Stimulated activated naive CD8-positive, alpha-beta T cell treated with anti-CD3 and anti-CD28 coated beads, Interleukin-15, amount 100 ng/mL, for 72 hours (primary cell): Measurements from ENCODE around the gene MANBA.
A peak's percentile ranks its signal among the peaks of the same experiment; 100 is the strongest.
"Not testable (repeated sequence)": the region's sequence is repeated elsewhere in the genome, so short reads cannot be mapped to it uniquely, and the experiment has no call there.

Source experiments
- ATAC-seq: fragments of 150-1000 bp; cut with Tn5 transposase; 2 replicates; pipeline ENCODE4 v1.10.0; 2021; ENCODE audit warnings: mild to moderate bottlenecking, moderate library complexity
- DNase-seq, 2 donors: peaks; one replicate each; pipeline ENCODE4 v3.0.0; 2021 to 2022
- H3K27ac Mint-ChIP-seq, 2 donors: one replicate each; pipeline ENCODE4 v1.8.0; 2022; ENCODE audit warnings: mild to moderate bottlenecking in 2 of 2, mixed read lengths in 2 of 2, moderate library complexity in 2 of 2
- H3K27me3 Mint-ChIP-seq: one replicate; pipeline ENCODE4 v1.8.0; 2022; ENCODE audit warnings: mixed read lengths
- H3K4me1 Mint-ChIP-seq: one replicate; pipeline ENCODE4 v1.8.0; 2022; ENCODE audit warnings: mild to moderate bottlenecking, mixed read lengths
- H3K4me3 Mint-ChIP-seq, 2 donors: one replicate each; pipeline ENCODE4 v1.8.0; 2022; ENCODE audit warnings: mild to moderate bottlenecking in 2 of 2, mixed read lengths in 2 of 2, moderate library complexity in 1 of 2
- H3K9me3 Mint-ChIP-seq, 2 donors: one replicate each; pipeline ENCODE4 v1.8.0; 2022; ENCODE audit warnings: mixed read lengths in 2 of 2

Gene MANBA

GRCh38 chr4:102632241-102633065 is 128.3 kb downstream of the MANBA start:
- no peak overlapping the region for H3K27ac Mint-ChIP-seq
- no peaks in the 10 kb centered on the region for H3K27me3 Mint-ChIP-seq
- ATAC-seq (no peak), DNase-seq (no peak)
- no peak overlapping the region for H3K4me3 Mint-ChIP-seq
- no peaks in the 10 kb centered on the region for H3K9me3 Mint-ChIP-seq
- peaks cover 54% of the 10 kb centered on the region for H3K4me1 Mint-ChIP-seq

DNA sequence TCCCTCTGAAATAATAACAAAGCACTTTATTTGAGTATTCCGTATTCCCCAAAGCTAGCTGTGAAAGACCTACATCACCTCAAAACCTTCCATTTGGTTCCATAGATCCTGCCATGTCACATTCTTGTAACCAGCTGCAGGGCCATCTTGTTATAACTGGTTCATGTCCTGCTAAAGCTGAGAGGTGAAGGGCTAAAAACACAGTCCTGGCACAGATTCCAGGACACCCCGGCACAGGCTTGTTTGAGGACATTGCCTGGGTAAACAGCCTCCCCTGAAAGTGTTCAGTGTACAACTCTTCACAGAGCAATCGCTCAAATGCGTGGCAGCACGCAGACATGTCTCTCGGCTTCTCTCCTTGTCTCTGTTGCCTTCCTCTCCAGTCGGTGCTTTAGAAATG is 129.2 kb downstream of the MANBA start:
- H3K4me1 Mint-ChIP-seq = peaks cover 62% of the 10 kb centered on the region
- no peaks in the 10 kb centered on the region for H3K27me3 Mint-ChIP-seq
- H3K9me3 Mint-ChIP-seq = no peaks in the 10 kb centered on the region
- DNase-seq (no peak), ATAC-seq (no peak)
- no peak overlapping the region for H3K4me3 Mint-ChIP-seq
- H3K27ac Mint-ChIP-seq = no peak overlapping the region

DNA sequence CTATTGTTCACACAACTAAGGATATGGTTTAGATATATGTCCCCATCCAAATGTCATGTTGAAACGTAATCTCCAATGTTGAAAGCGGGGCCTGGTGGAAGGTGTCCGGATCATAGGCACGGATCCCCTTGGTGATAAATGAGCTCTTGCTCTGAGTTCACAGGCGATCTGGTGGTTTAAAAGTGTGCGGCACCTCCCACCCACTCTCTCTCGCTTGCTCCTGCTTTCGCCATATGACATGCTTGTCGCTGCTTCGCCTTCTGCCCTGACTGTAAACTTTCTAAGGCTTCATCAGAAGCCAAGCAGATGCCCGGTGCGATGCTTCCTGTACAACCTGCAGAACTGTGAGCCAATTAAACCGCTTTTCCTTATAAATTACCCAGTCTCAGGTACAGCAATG is 131.1 kb downstream of the MANBA start:
- H3K4me3 Mint-ChIP-seq = peak overlapping the region in 1 of 2 donors; percentile 36
- ATAC-seq = no peak
- no peak overlapping the region for H3K27ac Mint-ChIP-seq
- H3K4me1 Mint-ChIP-seq = peaks cover 71% of the 10 kb centered on the region
- no peak for DNase-seq
- H3K9me3 Mint-ChIP-seq = no peaks in the 10 kb centered on the region
- no peaks in the 10 kb centered on the region for H3K27me3 Mint-ChIP-seq

DNA sequence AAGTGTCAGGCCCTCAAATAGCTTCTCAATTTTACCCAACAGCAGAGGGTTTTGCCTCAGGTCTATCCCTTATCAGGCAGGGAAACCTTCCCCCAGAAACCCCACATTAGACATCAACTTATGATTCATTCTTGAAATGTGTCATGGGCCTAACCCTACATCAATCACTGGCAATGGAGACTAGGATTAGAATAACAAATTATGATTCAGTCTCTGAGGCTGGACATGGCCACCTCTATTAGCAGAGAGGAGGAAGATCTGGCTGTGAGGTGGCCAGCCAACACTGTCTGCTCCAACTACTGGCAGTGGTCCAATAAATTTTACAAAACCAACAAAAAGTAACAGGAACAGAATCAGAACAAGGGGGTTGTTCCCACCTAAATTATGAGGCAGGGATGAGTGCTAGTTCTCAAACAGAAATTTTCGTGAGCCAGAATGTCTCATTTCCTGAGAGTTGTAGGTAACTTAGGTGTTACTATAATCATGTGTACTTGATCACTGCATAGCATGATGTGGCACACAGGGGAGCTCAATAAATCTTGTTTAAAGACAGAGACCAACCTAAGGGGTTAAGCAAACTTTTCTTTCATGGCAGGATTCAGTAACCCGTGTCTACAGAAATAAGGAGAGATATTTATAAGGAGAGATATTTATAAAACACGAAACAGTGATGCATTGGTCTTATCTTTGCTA is 132.8 kb downstream of the MANBA start:
- H3K4me3 Mint-ChIP-seq = peak overlapping the region; percentile 59 to 72
- peak; percentile 90 for ATAC-seq
- DNase-seq = peak; percentile 47 to 51
- H3K4me1 Mint-ChIP-seq = peaks cover 79% of the 10 kb centered on the region
- no peaks in the 10 kb centered on the region for H3K9me3 Mint-ChIP-seq
- peak overlapping the region; percentile 37 to 68 for H3K27ac Mint-ChIP-seq
- H3K27me3 Mint-ChIP-seq = no peaks in the 10 kb centered on the region

GRCh38 chr4:102625232-102625930 is 135.4 kb downstream of the MANBA start:
- Mint-ChIP-seq H3K4me3 (peak overlapping the region; percentile 90 to 92), H3K4me1 (peaks cover 67% of the 10 kb centered on the region), H3K9me3 (no peaks in the 10 kb centered on the region), H3K27me3 (no peaks in the 10 kb centered on the region), H3K27ac (peak overlapping the region; percentile 96 to 97)
- ATAC-seq = peak; percentile 91
- DNase-seq = peak; percentile 62 to 84

DNA sequence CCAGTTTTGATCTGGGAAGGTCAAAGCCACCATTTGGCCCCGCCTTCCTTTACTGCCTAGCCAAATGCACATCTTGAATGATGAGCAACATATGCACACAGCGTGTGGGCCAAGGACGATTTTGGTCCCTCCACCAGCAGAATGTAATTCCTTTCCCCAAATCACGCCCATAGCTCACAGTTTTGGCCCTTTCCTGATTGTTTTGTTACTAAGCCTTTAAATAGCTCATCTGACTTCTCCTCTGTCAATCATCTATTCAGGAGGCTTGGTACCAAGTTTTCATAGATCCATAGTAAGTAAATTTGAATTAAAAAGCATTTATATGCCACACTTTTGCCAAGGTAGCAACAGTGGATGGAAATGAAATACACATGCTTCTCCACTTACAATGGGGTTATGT is 136.3 kb downstream of the MANBA start:
- ATAC-seq (no peak), DNase-seq (no peak)
- H3K9me3 Mint-ChIP-seq = no peaks in the 10 kb centered on the region
- H3K4me3 Mint-ChIP-seq = no peak overlapping the region
- peaks cover 64% of the 10 kb centered on the region for H3K4me1 Mint-ChIP-seq
- no peaks in the 10 kb centered on the region for H3K27me3 Mint-ChIP-seq
- H3K27ac Mint-ChIP-seq = no peak overlapping the region

DNA sequence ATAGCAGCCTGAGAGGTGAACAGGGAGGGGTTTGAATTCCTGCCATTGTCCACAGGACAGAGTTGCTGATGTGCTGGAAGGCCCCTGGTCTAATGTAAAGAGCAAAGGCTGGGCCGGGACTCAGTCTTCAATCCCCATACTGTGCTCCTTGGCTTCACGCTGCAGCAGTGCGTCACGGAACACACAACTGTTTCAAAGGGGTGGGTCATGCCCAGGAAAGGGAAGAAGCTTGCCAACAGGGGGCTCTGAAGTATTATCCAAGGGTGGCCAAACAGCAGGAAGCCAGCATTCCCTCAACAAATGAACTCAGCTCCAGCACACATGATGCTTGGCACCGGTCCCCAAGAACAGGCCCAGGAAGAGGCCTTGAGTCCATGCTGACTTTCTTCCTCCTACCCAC is 137.1 kb downstream of the MANBA start:
- DNase-seq = no peak
- peaks cover 64% of the 10 kb centered on the region for H3K4me1 Mint-ChIP-seq
- no peak overlapping the region for H3K4me3 Mint-ChIP-seq

GRCh38 chr4:102620697-102621497 is 139.9 kb downstream of the MANBA start:
- peaks cover 0 to 10% of the 10 kb centered on the region in 2 donors for H3K9me3 Mint-ChIP-seq
- H3K27ac Mint-ChIP-seq = peak overlapping the region in 1 of 2 donors; percentile 49
- no peaks in the 10 kb centered on the region for H3K27me3 Mint-ChIP-seq
- peaks cover 55% of the 10 kb centered on the region for H3K4me1 Mint-ChIP-seq
- DNase-seq = no peak
- peak; percentile 58 for ATAC-seq
- H3K4me3 Mint-ChIP-seq = no peak overlapping the region

More for the DNA sequence above, 137.1 kb downstream of the MANBA start:
- Mint-ChIP-seq H3K9me3 (peaks cover 0 to 7% of the 10 kb centered on the region in 2 donors), H3K27ac (no peak overlapping the region), H3K27me3 (no peaks in the 10 kb centered on the region)
- no peak for ATAC-seq

DNA sequence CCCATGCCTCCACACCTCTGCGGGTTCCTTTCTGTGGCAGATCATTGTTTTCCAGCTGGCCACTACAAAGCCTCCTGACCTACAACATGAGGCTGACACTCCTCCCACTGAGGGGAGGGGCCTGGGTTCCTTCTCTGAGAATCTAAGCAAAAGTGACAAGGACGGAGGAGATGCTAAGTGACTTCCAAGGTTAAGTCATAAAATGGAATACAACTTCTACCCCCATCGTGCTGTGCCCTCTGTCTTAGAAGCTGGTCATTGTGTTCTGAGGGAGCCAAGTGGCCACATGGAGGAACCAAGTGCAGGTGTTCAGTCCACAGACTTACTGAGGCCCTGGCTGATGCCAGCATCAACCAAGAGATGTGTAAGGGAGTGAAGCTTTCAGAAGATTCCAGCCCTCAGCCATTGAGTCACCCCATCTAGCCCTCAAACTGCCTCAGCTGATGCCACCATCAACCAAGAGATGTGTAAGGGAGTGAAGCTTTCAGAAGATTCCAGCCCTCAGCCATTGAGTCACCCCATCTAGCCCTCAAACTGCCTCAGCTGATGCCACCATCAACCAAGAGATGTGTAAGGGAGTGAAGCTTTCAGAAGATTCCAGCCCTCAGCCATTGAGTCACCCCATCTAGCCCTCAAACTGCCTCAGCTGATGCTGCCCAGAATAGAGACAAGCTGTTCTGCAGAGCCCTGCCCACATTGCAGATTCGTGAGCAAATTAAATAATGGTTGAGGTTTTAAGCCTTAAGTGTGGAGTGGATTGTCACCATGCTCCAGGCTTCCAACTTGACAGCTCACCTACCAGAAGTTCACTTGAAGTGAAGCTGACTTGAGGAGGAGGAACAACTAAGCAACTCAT is 140.8 kb downstream of the MANBA start:
- H3K4me3 Mint-ChIP-seq = peak overlapping the region in 1 of 2 donors; percentile 58
- DNase-seq = peak in 1 of 2 donors; percentile 46

GRCh38 chr4:102619021-102619420 is 141.7 kb downstream of the MANBA start:
- not testable (repeated sequence) for ATAC-seq, DNase-seq, H3K9me3 Mint-ChIP-seq, H3K4me3 Mint-ChIP-seq, H3K27me3 Mint-ChIP-seq
- H3K4me1 Mint-ChIP-seq = peaks cover 55% of the 10 kb centered on the region
- H3K27ac Mint-ChIP-seq = peak overlapping the region; percentile 13 to 89

More for the DNA sequence above, 140.8 kb downstream of the MANBA start:
- Mint-ChIP-seq H3K27ac (peak overlapping the region; percentile 85 to 89), H3K4me1 (peaks cover 55% of the 10 kb centered on the region)
- ATAC-seq = peak; percentile 85
- H3K27me3 Mint-ChIP-seq, H3K9me3 Mint-ChIP-seq: not testable (repeated sequence)

DNA sequence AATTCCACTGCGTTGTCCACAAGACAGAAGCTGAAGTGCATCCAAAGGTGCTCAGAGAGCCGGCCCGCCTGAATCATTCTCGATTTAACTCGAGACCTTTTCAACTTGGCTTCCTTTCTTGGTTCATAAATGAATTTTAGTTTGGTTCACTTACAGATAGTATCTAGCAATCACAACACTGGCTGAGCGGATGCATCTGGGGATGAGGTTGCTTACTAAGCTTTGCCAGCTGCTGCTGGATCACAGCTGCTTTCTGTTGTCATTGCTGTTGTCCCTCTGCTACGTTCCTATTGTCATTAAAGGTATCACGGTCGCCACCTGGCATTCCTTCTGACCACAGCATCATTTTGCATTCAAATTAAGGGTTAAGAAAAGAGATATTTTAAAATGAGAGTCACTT is 144.1 kb downstream of the MANBA start:
- H3K27ac Mint-ChIP-seq = no peak overlapping the region
- DNase-seq (no peak), ATAC-seq (no peak)
- H3K27me3 Mint-ChIP-seq = no peaks in the 10 kb centered on the region
- peaks cover 0 to 10% of the 10 kb centered on the region in 2 donors for H3K9me3 Mint-ChIP-seq
- peaks cover 75% of the 10 kb centered on the region for H3K4me1 Mint-ChIP-seq
- H3K4me3 Mint-ChIP-seq = no peak overlapping the region

DNA sequence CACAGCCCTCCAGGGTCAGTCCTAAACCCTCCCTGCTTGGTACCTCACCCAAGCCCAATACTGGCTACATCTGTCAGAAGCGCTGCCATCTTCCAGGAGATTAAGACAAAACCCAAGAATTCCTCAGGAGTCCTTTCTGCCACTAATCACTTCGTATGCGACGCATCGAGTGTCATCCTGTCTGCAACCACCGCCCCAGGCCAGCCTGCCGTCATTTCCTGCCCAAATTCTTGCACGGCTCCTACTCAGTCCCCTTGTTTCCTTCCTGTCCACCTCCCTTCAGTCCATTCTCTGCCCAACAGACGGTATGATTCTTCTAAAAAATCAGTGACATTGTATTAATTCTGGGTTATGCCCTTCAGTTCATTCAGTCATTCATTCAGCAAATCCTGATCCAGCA is 146.0 kb downstream of the MANBA start:
- Mint-ChIP-seq H3K4me1 (peaks cover 84% of the 10 kb centered on the region), H3K27ac (peak overlapping the region; percentile 91 to 96), H3K9me3 (peaks cover 0 to 10% of the 10 kb centered on the region in 2 donors), H3K27me3 (no peaks in the 10 kb centered on the region), H3K4me3 (peak overlapping the region; percentile 69 to 78)
- DNase-seq (no peak), ATAC-seq (peak; percentile 37)

DNA sequence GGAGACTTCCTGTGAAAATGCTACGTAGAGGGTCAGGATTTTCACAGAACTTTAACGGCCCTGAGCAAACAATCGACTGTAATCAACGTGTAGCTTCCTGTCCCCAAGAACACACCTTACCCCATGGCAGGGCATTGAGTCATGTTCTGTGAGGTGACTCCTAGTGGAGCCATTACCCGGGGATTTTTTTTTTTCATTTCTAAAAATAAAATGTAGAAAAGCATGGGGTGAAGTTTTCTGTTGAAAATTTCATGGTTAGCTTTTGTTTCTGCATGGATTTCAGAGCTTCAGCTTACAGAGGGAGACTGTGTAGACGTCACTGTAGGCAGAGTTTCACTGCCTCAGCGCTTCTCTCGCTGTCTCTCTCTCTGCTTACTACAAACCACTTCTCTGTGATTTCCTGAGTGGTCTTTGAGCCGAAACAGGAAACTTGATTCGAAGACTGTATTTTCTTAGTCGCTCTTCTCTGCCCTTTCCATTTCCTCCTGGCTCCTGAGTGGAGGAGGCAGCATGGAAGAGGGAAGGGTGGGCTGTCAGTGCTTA is 147.9 kb downstream of the MANBA start:
- peak overlapping the region; percentile 60 to 78 for H3K4me3 Mint-ChIP-seq
- H3K9me3 Mint-ChIP-seq = no peaks in the 10 kb centered on the region
- ATAC-seq (peak; percentile 93), DNase-seq (peak in 1 of 2 donors; percentile 60)
- peaks cover 86% of the 10 kb centered on the region for H3K4me1 Mint-ChIP-seq
- peak overlapping the region; percentile 96 to 97 for H3K27ac Mint-ChIP-seq
- H3K27me3 Mint-ChIP-seq = no peaks in the 10 kb centered on the region

GRCh38 chr4:102612210-102612609 is 148.6 kb downstream of the MANBA start:
- no peak for DNase-seq

More at GRCh38 chr4:102612210-102612609, 148.6 kb downstream of the MANBA start:
- peak overlapping the region; percentile 60 to 78 for H3K4me3 Mint-ChIP-seq
- H3K27ac Mint-ChIP-seq = peak overlapping the region; percentile 96 to 97
- H3K4me1 Mint-ChIP-seq = peaks cover 93% of the 10 kb centered on the region
- no peaks in the 10 kb centered on the region for H3K9me3 Mint-ChIP-seq
- no peaks in the 10 kb centered on the region for H3K27me3 Mint-ChIP-seq
- ATAC-seq = no peak
